GM19043 (cell line): ENCODE measurements around the gene TMEM150A.
"Not testable (repeated sequence)": the region's sequence is repeated elsewhere in the genome, so short reads cannot be mapped to it uniquely, and the experiment has no call there.

Experiments
- ATAC-seq: cut with Tn5 transposase; IDR thresholded peaks from one replicate; pipeline ENCODE4 v1.9.1; 2021; ENCODE audit warnings: low read depth; ENCODE audit not compliant: unreplicated experiment

The TMEM150A gene

DNA sequence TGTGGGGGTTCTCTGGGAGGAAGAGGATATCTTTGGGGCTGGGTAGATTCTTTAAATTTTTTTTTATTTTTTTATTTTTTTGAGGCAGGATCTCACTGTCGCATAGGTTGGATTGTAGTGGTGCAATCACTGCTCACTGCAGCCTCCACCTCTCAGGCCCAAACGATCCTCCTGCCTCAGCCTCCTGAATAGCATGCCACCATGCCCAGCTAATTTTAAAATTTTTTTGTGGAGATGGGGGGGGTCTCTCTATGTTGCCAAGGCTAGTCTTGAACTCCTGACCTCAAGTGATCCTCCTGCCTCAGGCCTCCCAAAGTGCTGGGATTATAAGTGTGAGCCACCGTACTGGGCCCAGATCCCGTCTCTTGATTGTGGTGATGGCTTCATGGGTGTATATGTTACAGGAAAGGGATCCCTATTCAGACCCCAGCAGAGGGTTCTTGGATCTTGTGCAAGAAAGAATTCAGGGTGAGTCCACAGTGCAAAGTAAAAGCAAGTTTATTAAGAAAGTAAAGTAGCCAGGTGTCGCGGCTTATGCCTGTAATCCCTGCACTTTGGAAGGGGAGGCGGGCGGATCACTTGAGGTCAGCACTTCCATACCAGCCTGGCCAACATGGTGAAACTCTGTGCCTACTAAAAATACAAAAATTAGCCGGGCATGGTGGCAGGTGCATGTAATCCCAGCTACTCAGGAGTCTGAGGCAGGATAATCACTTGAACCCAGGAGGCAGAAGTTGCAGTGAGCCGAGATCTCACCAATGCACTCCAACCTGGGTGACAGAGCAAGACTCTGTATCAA lies 11.4 kb upstream of the TMEM150A start:
- ATAC-seq = no peak

DNA sequence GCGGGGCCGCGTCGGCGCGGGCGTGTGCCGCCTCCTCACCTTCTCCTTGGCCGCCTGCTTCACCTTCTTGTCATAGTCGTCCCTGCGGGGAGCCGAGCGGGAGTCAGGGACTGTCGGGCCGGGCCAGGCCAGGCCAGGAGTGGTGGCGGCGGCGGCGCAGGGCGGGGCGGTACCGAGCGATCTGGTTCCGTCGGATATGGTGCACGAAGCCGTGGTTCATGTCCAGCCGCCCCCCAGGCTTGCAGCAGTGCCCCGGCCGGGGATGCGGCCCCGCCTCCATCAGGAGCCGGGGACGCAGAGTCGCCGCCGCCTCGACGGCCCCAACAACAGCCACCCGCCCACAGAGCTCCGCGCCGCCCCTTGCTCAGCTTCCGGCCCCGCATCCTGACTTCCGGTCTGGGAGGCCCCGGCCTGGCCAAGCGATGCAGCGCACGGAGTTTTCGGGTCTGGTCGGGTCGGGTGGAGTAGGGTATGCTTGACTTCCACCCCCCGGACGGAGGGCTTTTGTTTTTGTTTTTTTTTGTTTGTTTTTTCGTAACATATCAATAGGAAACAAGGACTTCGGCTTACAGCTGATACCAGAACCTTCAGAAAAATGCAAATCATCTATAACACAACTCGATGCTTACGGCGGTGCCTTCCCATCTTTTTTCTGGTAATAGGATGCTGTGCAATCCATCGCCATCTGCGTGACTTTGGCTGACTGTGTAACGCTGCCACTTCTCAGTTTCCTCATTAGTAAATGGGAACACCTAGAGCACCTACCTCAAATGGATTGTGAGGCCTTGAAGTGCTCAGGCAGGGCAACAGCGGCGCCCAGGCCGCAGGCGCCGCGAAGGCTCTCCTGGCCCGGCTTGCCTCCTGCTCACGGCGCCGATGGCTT lies 9.4 kb upstream of the TMEM150A start, which contains the start of gene C2orf68:
TSS of gene C2orf68 (minus strand) at position 362 of the 883 bp plus-strand sequence. CDS start at position 280, 82 bp downstream.
- peak; percentile 75 for ATAC-seq

- no peak for ATAC-seq
These were observed 8.8 kb upstream of the TMEM150A start for GRCh38 chr2:85611217-85611704.

GRCh38 chr2:85607268-85608215 lies 5.0 kb upstream of the TMEM150A start:
- no peak for ATAC-seq

DNA sequence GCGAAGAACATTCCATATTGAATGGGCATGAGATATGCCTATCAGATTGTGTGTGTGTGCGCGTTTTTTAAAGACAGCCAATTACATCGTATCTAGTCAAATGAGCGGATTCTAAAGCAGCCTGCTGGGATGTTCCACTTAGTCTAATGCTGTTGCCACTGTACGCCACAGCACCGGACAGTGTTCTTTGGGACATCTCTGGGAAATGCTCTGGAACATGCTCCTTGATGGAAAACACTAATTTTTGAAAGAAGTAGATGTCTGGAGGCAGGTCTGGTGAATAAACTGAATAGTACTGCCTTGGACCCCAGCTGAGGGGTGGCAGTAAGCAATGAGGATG lies 3.6 kb upstream of the TMEM150A start:
- no peak for ATAC-seq

DNA sequence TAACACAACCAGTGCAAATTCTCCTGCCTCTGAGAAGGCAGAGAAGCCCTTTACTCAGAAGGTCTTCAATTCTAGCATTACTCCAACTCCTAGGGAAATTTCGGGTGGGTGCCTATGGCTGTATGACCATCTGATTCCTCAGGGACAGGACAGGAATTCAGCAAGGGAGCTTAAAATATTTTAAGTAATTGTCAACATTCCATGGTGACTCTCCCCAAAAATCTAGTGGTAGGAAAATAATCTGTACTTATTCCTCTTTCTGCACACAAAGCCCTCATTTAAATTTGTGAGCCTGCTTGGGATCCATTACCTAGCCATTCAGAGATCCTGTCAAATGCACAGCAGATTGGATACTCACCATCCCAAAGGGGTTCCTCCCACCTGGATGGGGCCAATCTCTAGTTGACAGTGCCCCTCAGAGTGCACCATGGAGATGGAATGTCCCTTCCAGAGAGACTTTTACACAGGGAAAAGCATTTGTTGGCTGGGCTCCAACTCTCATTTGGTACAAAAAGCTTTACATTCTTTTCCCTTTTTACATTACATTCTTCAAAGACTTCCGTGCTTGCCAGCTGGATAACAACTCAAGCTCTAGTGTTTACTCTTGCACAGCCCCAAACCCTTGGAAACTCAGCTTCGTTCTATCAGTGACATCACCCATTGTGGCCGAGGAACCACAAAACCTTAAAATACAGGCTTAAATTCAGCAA lies 3.1 kb upstream of the TMEM150A start:
- no peak for ATAC-seq

DNA sequence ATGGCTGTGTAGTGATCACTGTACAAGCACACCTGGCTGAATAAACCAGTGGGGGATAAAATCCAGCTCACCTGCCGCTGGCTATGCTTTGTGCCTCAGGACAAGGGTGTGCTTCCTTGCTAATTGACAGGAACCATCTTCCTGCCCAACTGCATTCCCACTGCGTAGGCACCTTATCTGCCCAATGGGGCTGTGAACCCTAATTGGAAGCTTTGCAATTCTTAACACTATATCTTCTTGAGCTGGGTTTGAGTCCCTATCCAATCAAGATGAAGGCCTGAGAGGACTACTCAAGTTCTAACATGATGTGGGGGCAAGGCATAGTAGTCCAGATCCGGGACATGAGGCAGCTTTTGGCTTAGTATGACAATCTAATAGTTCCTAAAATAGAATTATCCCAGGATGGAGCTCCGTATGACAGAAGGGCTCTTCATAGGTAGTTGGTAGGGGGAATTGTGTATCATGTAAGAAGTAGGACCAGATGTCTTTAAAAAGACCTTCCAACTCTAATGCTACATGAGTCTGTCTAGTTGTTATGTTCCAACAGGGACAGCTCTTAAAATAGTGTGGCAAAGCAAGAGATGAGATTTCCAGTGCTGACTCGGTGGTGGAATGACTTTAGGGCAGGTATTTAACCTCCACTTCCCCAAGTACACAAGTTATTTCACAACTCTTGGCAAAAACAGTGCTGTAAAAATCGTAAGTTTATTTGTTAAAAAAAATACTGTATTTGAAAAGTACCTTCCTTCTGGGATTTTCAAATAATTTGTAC lies 2.3 kb upstream of the TMEM150A start:
- ATAC-seq = no peak

- ATAC-seq = not testable (repeated sequence)
These were observed 1.6 kb upstream of the TMEM150A start for GRCh38 chr2:85604133-85604444.

DNA sequence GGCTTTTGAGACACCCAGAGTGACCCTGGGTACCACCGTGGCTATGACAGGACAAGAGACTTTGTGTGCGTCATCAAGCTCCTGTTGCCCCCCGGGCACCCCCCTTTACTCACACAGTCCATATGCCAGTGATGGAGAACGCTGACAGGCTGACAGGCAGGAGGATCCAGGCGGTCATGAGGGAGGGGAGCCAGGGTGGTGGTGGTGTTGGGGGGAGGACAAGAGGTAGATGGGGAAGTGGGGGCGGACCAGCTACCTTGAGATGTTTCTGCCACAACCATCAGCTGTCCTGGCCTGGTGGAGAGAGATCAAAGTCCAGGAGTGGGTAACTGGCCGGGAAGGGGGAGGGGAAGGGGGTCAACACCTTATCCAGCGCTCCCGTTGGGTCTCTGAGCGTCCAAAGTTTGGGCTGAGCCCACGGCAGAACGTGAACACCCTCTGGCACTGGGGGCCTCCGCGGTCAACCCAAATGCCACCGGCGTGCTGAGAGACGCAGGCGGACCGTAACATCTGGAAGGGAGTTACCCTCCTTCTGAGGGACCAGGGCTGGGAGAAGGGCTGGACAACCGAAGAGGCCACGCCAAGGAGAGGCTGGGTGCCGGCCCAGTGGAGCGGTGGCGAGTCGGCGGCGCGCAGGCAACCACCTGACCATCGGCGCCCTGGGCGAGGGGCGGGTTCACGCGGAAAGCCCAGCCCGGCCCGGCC lies 575 bp downstream of the TMEM150A start:
- ATAC-seq = peak; percentile 24

DNA sequence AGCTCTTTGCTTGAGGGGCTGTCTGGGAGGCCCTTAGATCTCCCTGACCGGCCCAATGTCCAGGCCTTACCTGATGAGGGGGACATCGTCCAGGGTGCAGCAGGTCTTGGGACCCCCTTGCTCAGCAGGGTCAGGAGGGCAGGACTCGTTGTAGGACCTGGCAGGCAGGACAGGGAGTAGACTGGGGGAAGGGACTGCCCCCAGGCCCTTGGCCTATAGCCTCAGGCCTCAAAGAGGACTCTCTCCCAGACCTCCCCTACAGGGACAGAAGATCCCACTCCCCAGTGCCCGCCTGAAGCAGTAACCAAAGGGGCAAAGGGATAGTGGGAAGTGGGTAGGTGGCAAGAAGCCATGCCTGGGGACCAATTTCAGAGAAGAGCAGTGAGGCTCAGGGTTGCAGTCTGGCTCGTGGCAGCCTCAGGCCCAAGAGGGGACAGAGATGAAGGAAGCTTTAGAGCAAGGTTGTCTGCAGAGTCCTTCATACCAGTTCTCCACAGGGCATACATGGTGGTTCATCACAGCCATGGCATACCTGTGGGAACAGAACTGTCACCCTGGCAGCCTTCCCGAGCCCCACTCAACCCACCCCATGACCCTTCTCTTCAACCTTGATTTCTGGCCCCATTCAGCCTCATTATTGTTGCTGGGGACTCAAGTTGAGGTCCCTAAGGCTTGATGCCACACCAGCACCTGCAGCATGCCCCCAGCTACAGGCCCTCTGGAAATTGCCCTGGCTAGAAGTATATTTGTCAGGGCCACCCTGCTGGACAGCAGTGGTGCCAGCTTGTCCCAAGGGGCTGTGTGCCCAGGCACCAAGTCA lies 1.3 kb downstream of the TMEM150A start:
- ATAC-seq = no peak

DNA sequence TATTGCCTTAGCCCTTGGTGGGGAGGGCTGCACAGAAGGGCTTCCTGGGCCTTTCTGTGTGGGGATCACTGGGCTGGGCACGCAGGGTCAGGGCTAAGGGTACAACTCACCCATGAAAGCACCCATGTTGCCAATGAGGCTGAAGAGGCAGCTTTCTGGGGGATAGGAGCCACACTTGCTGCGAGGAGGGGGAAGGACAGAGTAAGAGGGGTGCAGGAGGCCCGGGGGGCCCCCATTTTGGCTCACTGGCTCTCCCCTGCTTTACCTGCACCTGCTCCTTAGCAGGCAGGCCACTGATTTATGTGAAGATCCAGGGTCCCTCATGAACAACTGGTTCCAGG lies 2.3 kb downstream of the TMEM150A start:
- no peak for ATAC-seq

GRCh38 chr2:85599468-85600234 lies 2.8 kb downstream of the TMEM150A start:
- ATAC-seq = no peak

DNA sequence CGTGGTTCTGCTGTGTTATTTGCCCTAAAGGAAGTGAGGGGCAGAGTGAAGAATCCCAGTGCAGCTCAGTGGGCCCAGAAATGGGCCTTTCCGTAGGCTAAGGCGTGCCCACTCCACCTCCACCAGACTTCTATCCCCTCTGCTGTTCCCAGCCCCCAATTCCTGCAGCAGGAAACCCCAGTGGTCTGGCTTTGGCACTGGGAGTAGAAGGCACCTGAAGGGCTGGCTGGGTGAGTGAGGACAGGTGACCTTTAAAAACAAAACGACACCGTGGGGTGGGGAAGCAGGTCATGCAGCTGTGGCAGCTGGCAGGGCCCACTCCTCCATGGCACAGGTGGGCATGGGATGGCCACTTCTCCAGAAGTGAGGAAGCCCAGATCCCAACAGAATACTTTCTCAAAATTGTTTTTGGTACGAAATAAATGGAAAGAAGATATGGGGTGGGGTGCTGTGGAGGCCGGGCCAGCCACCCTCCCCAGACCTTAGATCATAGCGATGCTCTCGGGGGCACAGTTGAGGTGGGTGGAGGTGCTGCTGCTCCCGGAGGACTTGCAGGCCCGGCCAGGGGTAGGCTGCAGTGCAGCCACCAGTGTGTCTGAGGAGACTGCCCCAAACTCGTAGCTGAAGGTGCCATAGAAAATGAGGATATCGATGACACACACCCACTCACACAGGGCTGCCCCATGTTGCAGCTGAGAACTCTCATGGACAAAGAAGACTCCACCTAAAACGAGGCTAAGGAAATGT lies 3.7 kb downstream of the TMEM150A start:
- no peak for ATAC-seq

DNA sequence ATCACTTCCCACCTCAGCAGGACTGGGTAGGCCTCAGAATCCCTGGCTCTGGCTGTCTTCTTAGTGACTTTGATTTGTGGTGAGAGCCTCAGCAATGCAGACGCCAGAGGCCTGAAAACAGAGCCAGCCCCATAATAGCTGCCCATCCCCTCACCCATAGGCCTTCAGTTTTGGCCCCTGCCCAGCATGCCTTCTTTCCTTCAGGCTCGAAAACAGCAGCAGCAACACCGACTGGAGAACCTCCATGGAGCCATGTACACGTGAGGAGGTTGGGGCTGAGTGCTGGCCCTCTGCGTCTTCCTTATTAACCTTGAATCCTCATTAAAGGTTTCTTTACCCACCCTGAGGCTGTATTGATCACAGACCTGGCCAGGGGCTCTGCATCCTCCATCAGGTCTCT lies 5.3 kb downstream of the TMEM150A start:
- no peak for ATAC-seq

DNA sequence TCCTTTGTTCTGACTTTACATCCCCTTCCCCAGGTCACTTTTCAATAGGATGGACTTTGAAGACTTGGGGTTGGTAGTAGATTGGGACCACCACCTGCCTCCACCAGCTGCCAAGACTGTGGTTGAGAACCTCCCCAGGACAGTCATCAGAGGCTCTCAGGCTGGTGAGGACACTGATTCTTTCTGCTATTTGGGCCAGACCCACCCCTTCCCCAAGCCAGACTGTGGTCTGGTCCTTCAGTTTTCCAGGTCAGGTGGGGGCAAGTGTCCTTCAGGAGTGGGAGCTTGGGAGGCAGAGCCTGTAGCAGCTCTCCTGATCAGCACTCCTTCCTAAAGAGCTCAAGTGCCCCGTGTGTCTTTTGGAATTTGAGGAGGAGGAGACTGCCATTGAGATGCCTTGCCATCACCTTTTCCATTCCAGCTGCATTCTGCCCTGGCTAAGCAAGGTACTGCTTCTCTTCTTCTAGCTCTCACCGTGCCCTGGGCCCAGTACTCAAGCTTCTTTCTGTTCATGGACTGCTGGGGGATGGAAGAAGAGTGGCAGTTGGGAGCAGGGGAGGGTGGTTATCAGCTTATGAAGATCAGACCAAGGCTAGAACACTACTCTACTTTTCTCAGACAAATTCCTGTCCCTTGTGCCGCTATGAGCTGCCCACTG lies 5.9 kb downstream of the TMEM150A start:
- no peak for ATAC-seq

DNA sequence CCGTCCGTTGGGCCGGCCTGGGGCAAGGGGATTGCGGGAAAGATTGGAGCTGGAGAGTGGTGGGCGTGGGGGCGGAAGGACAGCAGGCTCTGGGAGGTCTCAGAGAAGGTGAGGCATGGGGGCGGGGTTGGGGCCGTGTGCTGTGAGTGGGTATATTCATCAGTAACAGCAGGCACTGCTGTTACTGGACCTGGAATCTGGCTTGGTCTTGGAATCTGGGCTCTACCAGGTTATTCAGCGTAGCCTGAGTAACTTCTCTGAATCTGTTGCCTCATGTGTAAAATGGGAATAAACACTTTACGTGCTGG lies 6.5 kb downstream of the TMEM150A start:
- no peak for ATAC-seq
